Measurements from ENCODE around the gene IQCF5. TPM values are rescaled to one million over a fixed set of nuclear protein-coding genes. Genes with fewer than 3 reads are reported as not detected.

Gene IQCF5
- total RNA-seq, 1 experiment from 2014 or later: not detected

DNA sequence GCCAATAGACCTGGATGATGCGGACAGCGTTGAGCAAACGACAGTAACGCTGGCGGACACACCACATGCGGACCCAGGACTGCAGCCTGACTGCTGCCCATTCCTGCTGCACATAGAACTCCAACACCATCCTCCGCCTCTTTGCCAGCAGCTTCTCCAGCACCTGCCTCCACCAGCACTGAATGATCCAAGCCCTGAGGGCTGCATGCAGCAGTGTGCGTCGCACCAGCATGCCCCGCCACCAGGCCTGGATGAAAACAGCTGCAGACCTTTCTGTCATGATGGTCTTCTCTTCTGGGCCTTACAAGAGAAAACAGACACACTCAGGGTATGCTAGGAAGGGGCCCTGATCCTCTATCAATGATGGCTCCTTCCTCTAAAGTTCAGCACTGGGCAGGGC is 1.5 kb downstream of the IQCF5 start:
- intact Hi-C loops (cut with micrococcal nuclease; ENCODE audit: unreplicated experiment): no loop called here
- in situ Hi-C loops (cut with HindIII; ENCODE audit: low pct_unique_long_range_greater_than_20kb, low sequenced_read_pairs): no loop called here

DNA sequence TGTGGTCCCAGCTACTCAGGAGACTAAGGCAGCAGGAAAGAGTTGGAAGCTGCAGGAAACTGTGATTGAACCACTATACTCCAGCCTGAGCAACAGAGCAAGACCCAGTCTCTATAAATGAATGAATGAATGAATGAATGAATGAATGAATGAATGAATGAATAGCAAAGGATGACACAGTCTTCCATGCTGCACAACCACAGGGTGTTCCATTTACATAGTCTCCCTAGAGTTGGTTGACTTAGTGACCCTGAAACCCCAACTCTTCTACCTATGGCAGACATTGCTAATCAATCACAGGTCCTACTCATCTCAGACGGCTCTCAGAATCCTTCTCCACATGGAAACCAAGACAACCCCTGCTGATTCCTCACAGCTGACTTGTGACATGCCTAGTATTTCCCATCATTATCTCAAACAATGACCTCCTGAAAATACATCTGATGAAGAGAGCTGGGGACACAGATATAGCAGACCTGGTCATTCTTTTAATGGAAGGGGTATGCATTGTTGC is 2.1 kb downstream of the IQCF5 start:
- Histone ChIP-seq H3K36me3 (ENCODE audit: control insufficient read depth, insufficient read depth, low read length) (no peaks in the 10 kb centered on the region), H3K4me1 (ENCODE audit: control insufficient read depth, insufficient read depth, low read length) (no peaks in the 10 kb centered on the region), H3K27ac (ENCODE audit: low read length) (no peak overlapping the region), H3K27me3 (ENCODE audit: control insufficient read depth, insufficient read depth, low read length) (no peaks in the 10 kb centered on the region), H3K4me3 (ENCODE audit: low read depth in 2 of 2, low read length in 2 of 2) (no peak overlapping the region), H3K9me3 (ENCODE audit: control insufficient read depth, insufficient read depth, low read depth, low read length) (no peaks in the 10 kb centered on the region)
- in situ Hi-C loops (cut with HindIII; ENCODE audit: low pct_unique_long_range_greater_than_20kb, low sequenced_read_pairs): no loop called here
- POLR2A ChIA-PET: no interaction called here
- intact Hi-C loops (cut with micrococcal nuclease; ENCODE audit: unreplicated experiment): no loop called here
- DNase-seq (ENCODE audit: low read depth, low spot score) (no peak), ATAC-seq (no peak)
- TF ChIP-seq CTCF (IDR thresholded peaks at IDR 0.05): no peak
- no TSS peak for BruUV-seq (replicated peaks)
- CTCF ChIA-PET: no interaction called here

More for the DNA sequence above, 1.5 kb downstream of the IQCF5 start:
- ChIA-PET CTCF (no interaction called here), POLR2A (no interaction called here)
- DNase-seq (ENCODE audit: low read depth, low spot score): no peak
- Histone ChIP-seq H3K4me3 (ENCODE audit: low read depth in 2 of 2, low read length in 2 of 2) (no peak overlapping the region), H3K27me3 (ENCODE audit: control insufficient read depth, insufficient read depth, low read length) (no peaks in the 10 kb centered on the region; the same call in 1 of the 2 replicates), H3K9me3 (ENCODE audit: control insufficient read depth, insufficient read depth, low read depth, low read length) (no peaks in the 10 kb centered on the region), H3K4me1 (ENCODE audit: control insufficient read depth, insufficient read depth, low read length) (no peaks in the 10 kb centered on the region), H3K36me3 (ENCODE audit: control insufficient read depth, insufficient read depth, low read length) (no peaks in the 10 kb centered on the region), H3K27ac (ENCODE audit: low read length) (no peak overlapping the region)
- no peak for ATAC-seq
- TF ChIP-seq SIN3A (IDR thresholded peaks at IDR 0.05; ENCODE audit: borderline replicate concordance, insufficient read depth, low read depth, low read length): no peak
- TF ChIP-seq CTCF (IDR thresholded peaks at IDR 0.05): no peak
- TF ChIP-seq, protein P1, sequence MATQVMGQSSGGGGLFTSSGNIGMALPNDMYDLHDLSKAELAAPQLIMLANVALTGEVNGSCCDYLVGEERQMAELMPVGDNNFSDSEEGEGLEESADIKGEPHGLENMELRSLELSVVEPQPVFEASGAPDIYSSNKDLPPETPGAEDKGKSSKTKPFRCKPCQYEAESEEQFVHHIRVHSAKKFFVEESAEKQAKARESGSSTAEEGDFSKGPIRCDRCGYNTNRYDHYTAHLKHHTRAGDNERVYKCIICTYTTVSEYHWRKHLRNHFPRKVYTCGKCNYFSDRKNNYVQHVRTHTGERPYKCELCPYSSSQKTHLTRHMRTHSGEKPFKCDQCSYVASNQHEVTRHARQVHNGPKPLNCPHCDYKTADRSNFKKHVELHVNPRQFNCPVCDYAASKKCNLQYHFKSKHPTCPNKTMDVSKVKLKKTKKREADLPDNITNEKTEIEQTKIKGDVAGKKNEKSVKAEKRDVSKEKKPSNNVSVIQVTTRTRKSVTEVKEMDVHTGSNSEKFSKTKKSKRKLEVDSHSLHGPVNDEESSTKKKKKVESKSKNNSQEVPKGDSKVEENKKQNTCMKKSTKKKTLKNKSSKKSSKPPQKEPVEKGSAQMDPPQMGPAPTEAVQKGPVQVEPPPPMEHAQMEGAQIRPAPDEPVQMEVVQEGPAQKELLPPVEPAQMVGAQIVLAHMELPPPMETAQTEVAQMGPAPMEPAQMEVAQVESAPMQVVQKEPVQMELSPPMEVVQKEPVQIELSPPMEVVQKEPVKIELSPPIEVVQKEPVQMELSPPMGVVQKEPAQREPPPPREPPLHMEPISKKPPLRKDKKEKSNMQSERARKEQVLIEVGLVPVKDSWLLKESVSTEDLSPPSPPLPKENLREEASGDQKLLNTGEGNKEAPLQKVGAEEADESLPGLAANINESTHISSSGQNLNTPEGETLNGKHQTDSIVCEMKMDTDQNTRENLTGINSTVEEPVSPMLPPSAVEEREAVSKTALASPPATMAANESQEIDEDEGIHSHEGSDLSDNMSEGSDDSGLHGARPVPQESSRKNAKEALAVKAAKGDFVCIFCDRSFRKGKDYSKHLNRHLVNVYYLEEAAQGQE (IDR thresholded peaks at IDR 0.05; ENCODE audit: insufficient read depth in 1 of 2, low read depth in 2 of 2, low read length in 1 of 2): no peak
- no peak for TF ChIP-seq POLR2AphosphoS5 (IDR thresholded peaks at IDR 0.05; ENCODE audit: low read depth, low read length)
- no peak for TF ChIP-seq TCF7L2 (IDR thresholded peaks at IDR 0.05; ENCODE audit: low read depth, low read length)
- BruUV-seq (replicated peaks): no TSS peak
